HG03378 (cell line): Measurements from ENCODE around the gene DLX4.

ENCODE experiments used
- ATAC-seq: cut with Tn5 transposase; IDR thresholded peaks from one replicate; pipeline ENCODE4 v1.9.1; 2021; ENCODE audit warnings: mild to moderate bottlenecking, moderate library complexity; ENCODE audit not compliant: unreplicated experiment

DLX4 gene

GRCh38 chr17:49967621-49968404 lies 1.2 kb upstream of the DLX4 start:
- no peak for ATAC-seq

DNA sequence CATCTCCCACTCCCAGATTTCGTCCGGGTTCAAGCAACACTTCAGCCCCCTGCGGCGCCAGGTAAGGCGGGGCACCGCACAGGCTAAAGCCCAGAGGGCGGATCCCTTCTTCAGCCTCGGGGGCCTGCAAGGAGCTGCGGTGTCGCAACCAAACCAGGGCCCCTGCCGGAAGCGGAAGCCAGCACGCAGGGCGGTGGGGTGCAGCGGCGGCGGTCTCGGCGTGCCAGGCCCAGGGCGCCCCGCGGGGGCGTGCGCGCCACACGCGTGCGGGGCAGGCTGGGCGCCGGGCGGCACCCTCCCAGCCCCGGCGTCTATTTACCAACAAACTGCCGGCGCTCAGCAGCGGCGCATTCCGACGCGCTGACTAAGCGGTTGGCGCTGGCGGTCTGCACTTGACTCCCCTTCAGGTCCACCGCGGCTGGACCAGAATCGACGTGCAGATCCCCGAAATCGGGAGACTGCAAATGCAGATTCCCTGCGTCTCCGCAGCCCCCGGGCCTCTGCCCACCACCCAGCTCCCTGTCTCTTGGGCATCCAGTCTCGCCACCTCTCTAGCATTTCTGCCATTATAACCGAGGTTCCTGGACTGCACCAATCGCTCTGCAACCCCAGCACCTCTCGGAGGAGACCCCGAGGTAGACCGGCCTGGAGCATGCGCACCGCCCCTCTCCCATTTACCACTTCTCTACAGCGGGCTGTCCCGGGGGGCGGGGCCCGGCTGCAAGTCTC lies 421 bp upstream of the DLX4 start:
- no peak for ATAC-seq

DNA sequence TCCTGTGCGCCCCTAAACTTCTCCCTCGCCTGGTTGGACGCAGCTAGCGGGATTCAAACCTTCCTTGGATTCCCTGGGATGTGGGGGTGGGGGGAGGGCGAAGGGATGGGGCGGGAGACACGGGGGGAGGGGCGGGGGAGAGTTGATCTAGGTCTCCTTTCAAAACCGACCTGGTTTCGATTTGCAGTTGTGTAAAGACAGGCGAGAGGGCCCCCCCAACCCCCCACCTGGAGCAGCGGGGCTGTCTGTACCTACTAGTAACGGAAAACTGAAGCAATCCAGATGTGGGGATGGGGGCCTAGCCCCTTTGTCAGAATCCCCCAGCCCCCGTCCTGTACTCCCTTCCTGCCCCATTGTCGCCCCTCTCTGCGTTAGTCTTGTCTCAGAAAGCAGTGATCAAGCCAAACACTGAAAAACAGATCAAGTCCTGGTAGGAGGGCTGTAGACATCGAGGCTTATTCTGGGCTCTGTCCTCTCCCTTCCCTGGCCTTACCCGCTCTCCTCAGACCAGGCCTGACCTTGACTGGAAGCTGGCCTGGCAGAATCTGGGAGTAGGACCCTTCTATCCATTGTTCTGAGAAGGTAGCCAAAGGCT lies 902 bp downstream of the DLX4 start:
- ATAC-seq, result no peak

DNA sequence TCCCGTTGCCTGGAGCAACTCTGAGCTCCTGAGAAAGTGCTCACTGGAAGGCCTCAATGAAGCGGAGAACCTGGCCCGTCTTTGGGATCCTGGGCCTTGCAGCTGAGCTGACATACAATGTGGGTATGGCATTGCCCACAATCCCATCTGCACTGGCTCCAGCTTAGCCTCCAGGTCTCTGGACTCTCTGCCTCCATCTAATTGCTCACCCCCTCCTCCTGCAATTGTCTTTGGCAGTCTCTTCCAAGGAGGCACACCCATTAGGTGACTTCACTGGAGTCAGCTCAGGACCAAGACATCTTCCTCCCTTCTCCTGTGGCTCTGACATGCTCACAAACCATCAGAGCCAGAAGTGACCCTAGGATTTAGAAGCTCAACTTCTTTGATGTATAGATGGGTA lies 1.5 kb downstream of the DLX4 start:
- ATAC-seq, result no peak

DNA sequence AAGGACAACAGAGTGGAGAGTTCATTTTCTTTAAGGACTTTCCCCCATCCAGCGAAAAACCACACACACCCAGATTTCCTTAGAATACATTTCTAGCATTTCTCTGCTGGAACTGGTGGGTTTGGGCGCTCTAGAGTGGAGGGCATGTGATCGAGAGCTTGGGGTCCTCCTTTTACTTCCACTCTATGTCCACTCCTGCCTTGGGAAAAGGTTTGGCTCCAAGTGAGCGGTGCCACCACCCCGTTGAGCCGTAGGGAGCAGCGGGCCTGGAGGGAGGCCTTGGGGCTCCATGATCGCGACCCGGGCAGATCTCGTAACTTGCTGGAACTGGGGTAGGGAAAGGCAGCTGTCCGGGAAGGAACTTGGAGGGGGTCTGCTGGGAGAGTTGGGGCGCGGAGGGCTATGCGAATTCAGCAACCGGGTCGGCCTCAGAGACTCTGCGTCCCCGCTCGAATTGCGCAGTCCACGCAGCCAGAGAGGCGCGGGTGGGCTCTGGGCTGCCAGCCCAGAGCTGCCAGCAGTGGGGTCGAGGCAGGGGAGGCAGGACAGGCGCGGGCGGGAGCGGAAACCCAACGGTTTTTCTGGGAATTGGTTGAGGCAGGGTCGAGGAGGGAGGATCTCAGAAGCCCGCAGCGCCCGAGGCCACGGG lies 2.3 kb downstream of the DLX4 start:
- ATAC-seq, result no peak

DNA sequence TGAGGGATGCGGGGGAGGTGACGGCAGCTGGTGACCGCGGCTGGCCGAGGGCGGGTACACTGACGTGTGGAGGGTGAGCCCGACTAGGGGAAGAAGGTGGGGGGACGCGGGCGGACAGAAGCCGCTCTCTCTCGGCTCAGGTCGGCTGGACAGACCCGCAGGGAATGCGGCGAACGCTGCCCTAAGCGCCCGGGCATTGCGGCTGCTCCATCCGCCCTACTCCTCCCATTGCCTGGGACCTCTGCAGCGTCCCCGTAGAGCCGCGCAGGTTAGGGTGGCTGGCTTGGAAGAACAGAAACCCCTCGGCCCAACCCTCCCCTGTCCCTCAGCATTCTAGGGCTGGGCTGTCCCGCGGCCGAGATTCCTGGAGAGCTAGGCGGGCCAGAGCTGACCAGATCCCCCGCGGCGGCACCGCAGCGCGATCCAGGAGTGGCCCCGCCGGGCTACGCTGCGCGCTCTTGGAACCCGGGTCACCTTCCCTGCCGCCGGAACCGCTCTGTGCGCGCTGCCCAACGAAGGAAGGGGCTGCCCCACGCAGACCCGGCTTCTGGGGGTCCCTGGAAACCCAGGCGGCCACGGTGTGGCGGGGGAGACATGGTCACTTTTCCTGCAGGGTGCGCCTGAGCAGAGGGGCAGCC lies 3.0 kb downstream of the DLX4 start:
- no peak for ATAC-seq

DNA sequence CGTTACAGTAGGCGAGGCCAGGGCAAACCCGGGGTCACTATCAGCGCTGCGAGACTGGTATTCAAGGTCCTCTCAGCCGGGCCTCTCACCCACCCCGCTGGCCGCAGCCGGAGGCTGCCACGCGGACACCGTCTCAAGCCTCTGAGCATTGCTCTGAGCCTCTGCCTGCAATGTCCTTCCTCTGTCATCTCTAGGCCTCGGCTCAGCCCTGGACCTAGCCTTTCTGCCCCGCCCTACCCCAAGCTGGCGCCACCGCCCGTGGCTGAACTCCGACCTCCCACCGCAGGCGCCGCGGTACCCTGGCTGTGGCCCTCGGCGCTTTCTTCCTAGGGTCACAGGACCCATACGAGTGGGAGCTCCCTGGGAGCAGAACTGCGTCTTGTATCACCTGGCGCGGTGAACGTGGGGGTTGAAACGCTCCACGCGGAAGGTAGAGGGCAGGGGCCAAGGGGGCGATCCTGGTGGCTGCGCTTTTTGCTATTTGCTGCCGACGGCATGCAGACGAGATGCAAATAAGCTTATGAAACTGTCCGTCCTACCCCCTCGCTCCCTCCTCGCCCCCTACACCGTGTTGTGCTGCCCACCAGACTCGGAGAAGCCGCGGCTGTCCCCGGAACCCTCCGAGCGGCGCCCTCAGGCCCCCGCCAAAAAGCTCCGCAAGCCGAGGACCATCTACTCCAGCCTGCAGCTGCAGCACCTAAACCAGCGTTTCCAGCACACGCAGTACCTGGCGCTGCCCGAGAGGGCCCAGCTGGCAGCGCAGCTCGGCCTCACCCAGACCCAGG lies 3.7 kb downstream of the DLX4 start:
- no peak for ATAC-seq

GRCh38 chr17:49973271-49973615 lies 4.3 kb downstream of the DLX4 start:
- ATAC-seq, result no peak

DNA sequence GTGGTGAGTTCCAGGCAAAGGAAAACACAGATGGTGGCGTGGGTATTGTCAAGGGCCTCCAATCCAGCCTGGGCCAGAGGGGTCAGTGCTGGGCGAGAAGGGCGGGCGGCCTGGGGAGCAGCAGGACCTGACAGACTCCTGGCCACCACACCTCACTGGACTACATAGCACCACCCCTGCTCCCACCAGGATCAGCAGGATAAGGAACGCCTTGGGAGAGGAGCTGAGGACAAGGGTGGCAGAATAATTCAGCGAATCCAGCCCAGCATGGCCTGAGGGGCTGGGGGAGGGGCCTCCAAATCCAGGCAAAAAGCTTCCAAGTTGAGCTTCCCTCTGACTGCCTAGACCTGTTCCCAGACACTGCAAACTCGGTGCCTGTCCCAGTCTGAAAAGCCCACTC lies 6.5 kb downstream of the DLX4 start:
- no peak for ATAC-seq

- no peak for ATAC-seq
Observed at GRCh38 chr17:49976163-49976827, 7.3 kb downstream of the DLX4 start.

DNA sequence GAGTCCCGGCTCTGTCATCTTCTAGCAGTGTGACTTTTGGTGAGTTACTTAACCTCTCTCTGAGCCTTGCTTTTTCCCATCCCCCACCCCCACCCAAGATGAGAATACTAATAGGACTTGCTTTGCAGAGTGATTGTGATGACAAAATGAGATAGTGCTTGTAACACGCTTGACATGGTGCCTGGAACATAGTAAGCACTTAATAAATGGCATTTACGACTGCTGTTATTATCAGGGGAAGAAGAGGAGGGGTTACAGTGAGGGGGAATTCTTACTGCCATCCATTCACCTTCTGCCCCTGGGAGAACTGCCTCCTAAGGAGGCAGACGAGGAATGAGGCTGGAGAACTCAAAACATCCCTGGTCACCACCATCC lies 7.8 kb downstream of the DLX4 start:
- ATAC-seq, result no peak

GRCh38 chr17:49977463-49978389 lies 8.7 kb downstream of the DLX4 start:
- no peak for ATAC-seq

- no peak for ATAC-seq
Observed at GRCh38 chr17:49978501-49978900, 9.5 kb downstream of the DLX4 start.

DNA sequence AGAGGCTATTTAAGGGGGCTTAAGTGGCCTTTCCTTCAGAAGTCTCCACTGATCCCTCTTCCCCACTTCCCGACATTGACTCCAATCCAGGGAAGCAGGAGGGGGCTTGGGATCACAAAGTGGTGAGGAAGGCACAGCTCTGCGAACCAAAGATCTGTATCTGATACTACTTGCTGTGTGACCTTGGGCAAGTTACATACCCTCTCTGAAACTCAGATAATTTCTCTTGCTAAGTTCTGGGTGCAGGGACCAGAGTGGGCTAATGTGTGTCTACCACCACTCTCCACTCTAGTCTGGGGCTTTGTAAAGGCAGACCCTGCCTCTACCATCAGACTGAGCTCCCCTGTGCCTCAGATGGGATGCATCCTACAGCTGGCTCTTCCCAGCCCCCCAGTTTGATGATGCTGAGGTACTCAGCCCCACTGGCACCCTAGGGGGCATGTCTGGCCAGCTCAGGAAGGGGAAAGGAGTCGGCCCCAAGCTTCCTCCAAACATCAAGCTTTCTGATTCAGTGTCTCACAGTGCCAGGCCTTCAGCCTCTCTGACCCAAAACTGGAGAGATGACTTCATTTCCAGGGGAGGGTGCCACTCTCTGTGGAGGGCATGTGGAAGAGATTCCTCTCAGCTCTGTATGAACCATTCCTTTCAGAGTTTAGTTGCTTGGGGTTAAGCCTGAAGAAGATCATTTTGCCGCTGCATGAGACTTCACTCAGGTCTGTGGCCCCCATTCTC lies 10.9 kb downstream of the DLX4 start:
- ATAC-seq, result no peak

DNA sequence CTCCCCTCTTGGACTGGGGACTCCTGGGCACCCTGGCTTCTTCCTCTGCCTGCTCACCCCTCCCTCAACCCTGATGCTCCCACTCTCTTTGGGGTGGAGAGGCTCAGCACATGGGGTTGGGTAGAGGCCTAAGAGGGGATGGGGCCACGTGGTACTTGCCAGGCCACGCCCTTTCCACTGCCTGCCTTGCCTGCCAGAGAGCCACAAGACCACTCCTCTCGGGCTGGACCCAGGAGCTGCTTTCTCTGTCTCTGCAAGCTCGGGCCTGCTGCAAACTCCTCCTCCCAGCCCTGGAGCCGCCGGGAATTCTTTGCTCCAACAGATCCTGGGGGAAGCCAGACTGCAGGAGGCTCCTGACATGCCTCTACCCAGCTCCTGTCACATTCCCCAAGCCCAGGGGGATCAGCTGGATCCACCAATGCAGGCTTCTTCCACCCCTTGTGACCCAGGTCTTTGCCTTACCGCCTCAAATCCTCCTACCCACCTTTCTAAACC lies 11.8 kb downstream of the DLX4 start:
- ATAC-seq, result no peak

DNA sequence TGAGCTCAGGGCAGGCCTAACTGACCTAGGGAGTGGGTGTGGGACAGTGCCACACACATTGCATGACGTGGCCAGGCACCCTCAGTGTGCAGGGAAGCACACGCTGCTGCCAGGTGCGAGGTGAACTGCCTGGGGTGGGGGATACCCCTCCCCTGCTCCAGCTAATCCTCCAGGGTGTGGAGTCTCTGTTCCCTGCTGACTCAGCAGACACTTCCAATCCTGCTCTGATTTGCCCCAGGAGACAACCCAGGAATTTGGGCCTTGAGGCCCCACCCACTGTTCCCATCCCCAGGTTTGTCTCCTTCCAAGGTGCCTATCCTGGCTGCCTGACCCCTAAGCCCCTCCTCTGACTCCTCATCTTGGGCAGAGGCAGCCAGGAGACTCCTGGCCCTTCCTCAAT lies 15.3 kb downstream of the DLX4 start:
- ATAC-seq, result no peak

GRCh38 chr17:49984776-49985175 lies 15.8 kb downstream of the DLX4 start:
- no peak for ATAC-seq
